Esophagus muscularis mucosa (tissue), 4 donors: ENCODE measurements around the gene BIN1. TPM values are rescaled to one million over a fixed set of nuclear protein-coding genes. Genes with fewer than 3 reads are reported as not detected.

Source experiments
- DNase-seq: peaks from one replicate; pipeline ENCODE4 v3.0.0-alpha.2; 2017; ENCODE audit errors: extremely low spot score
- H3K27ac ChIP-seq, 4 donors: fragments of 200-600 bp; sonication (generic); replicated peaks in 1 of 4; 1 replicate in 3 of 4; 2 replicates in 1 of 4; pipeline ENCODE4 v1.5.1; 2016 to 2019; ENCODE audit warnings: mild to moderate bottlenecking in 1 of 4
- H3K27me3 ChIP-seq, 4 donors: fragments of 200-600 bp; sonication (generic); one replicate each; pipeline versions ENCODE4 v1.5.1 to v1.6.0; 2016 to 2019
- H3K36me3 ChIP-seq, 4 donors: fragments of 200-600 bp; sonication (generic); one replicate each; pipeline ENCODE4 v1.5.1; 2016 to 2019
- H3K4me1 ChIP-seq, 4 donors: fragments of 200-600 bp; sonication (generic); one replicate each; pipeline ENCODE4 v1.5.1; 2016 to 2019
- H3K4me3 ChIP-seq, 4 donors: fragments of 200-600 bp; sonication (generic); 1 replicate in 2 of 4; 2 replicates in 2 of 4; pipeline ENCODE4 v1.5.1; 2016 to 2019; ENCODE audit warnings: mild to moderate bottlenecking in 4 of 4, moderate library complexity in 1 of 4
- H3K9me3 ChIP-seq, 4 donors: fragments of 200-600 bp; sonication (generic); 1 replicate in 3 of 4; 2 replicates in 1 of 4; pipeline ENCODE4 v1.5.1; 2016 to 2019
- EP300 ChIP-seq: sonication (generic); formaldehyde crosslinking; IDR thresholded peaks from one replicate; pipeline ENCODE4 v1.6.1; 2017; ENCODE audit warnings: antibody characterized with exemption
- POLR2A ChIP-seq: fragments of 450-650 bp; IDR thresholded peaks from one replicate; pipeline ENCODE4 v1.6.1; 2017; ENCODE audit warnings: antibody characterized with exemption, moderate library complexity, mild to moderate bottlenecking, low read depth
- POLR2AphosphoS5 ChIP-seq, 2 donors: sonication (generic); formaldehyde crosslinking; IDR thresholded peaks; one replicate each; pipeline ENCODE4 v1.6.1; 2017; ENCODE audit warnings: antibody characterized with exemption in 2 of 2
- WGBS: methylation state at CpG from one replicate; pipeline ENCODE4 v1.1.5; 2018; 5-methylcytosine and 5-hydroxymethylcytosine counted together
- intact Hi-C: fragments of 100-400 bp; cut with DNase I; formaldehyde crosslinking; loops from one replicate; pipeline ENCODE4 v1.15.1; 2023
- total RNA-seq, 4 donors: library from RNA; depleted of rRNA; stranded (reverse); fragments of >200 nt; gene quantifications; one replicate each; pipeline versions ENCODE4 v1.1.0 to v1.2.1, GENCODE V29; 2016
- TF ChIP-seq, protein P1 (sequence below), 3 experiments: fragments of 200-600 bp in 2 of 3; fragments of 450-650 bp in 1 of 3; sonication (generic) in 2 of 3; IDR thresholded peaks; one replicate each; pipeline ENCODE4 v1.5.1; 2017 to 2019; ENCODE audit warnings: antibody characterized with exemption in 3 of 3, mild to moderate bottlenecking in 2 of 3, moderate library complexity in 1 of 3

The BIN1 gene
- total RNA-seq, 4 donors from 2014 or later = 32.4 to 78.2 (median 50.2) TPM

- Histone ChIP-seq H3K4me1 (peaks cover 16 to 75% (median 61%) of the 10 kb centered on the region in 4 donors), H3K4me3 (no peak overlapping the region), H3K9me3 (no peaks in the 10 kb centered on the region), H3K27me3 (no peaks in the 10 kb centered on the region), H3K36me3 (peaks cover 0 to 6% (median 0%) of the 10 kb centered on the region in 4 donors), H3K27ac (no peak overlapping the region)
- intact Hi-C loops = no loop called here
- DNase-seq = no peak
- 85% methylated on average over 15 of the region's 15 CpGs for WGBS
- TF ChIP-seq EP300 (no peak), POLR2AphosphoS5 (IDR thresholded peaks at IDR 0.05) (no peak), POLR2A (no peak)
- TF ChIP-seq, protein P1, sequence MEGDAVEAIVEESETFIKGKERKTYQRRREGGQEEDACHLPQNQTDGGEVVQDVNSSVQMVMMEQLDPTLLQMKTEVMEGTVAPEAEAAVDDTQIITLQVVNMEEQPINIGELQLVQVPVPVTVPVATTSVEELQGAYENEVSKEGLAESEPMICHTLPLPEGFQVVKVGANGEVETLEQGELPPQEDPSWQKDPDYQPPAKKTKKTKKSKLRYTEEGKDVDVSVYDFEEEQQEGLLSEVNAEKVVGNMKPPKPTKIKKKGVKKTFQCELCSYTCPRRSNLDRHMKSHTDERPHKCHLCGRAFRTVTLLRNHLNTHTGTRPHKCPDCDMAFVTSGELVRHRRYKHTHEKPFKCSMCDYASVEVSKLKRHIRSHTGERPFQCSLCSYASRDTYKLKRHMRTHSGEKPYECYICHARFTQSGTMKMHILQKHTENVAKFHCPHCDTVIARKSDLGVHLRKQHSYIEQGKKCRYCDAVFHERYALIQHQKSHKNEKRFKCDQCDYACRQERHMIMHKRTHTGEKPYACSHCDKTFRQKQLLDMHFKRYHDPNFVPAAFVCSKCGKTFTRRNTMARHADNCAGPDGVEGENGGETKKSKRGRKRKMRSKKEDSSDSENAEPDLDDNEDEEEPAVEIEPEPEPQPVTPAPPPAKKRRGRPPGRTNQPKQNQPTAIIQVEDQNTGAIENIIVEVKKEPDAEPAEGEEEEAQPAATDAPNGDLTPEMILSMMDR (IDR thresholded peaks at IDR 0.05) = no peak
These were observed 13.2 kb downstream of the BIN1 start for GRCh38 chr2:127093648-127094210.

GRCh38 chr2:127092901-127093516, 13.9 kb downstream of the BIN1 start:
- intact Hi-C loops = no loop called here
- Histone ChIP-seq H3K4me1 (peaks cover 16 to 74% (median 60%) of the 10 kb centered on the region in 4 donors), H3K36me3 (peaks cover 0 to 6% (median 0%) of the 10 kb centered on the region in 4 donors), H3K27me3 (no peaks in the 10 kb centered on the region), H3K4me3 (no peak overlapping the region), H3K9me3 (no peaks in the 10 kb centered on the region), H3K27ac (peak overlapping the region in 1 of 4 donors; percentile 20)
- WGBS = 91% methylated on average over 5 of the region's 5 CpGs
- DNase-seq = no peak
- TF ChIP-seq POLR2AphosphoS5 (IDR thresholded peaks at IDR 0.05) (no peak), POLR2A (no peak)

- Histone ChIP-seq H3K27me3 (no peaks in the 10 kb centered on the region), H3K4me1 (peaks cover 23 to 74% (median 62%) of the 10 kb centered on the region in 4 donors), H3K36me3 (peaks cover 0 to 6% (median 0%) of the 10 kb centered on the region in 4 donors), H3K9me3 (no peaks in the 10 kb centered on the region), H3K27ac (no peak overlapping the region), H3K4me3 (no peak overlapping the region)
- intact Hi-C loops = no loop called here
- DNase-seq = no peak
- WGBS = 84% methylated on average over 4 of the region's 6 CpGs
- TF ChIP-seq POLR2AphosphoS5 (IDR thresholded peaks at IDR 0.05) (no peak), POLR2A (no peak), EP300 (no peak)
- TF ChIP-seq, protein P1 (IDR thresholded peaks at IDR 0.05) = no peak
These were observed 14.6 kb downstream of the BIN1 start for GRCh38 chr2:127092306-127092705.

DNA sequence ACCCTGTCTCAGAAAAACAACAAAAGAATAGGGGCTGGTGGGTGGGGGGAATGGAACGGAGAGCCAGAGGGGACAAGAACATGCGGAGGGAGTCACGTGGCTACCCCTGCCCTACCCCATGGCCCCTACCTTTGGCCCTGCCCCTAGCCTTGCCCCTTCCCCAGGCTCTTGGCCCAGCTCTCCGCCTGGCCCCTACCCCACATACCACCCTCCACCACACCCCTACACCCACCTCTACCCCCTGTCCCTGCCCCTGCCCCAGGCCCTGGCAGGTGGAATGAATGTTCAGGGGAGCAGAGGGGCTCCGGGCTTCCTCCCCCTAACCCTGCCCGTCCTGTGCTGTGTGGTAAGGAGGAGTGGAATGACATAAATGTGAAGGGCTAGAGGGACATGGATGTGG, 15.1 kb downstream of the BIN1 start:
- WGBS = 94% methylated on average over 6 of the region's 6 CpGs
- TF ChIP-seq EP300 (no peak), POLR2AphosphoS5 (IDR thresholded peaks at IDR 0.05) (no peak), POLR2A (no peak)
- TF ChIP-seq, protein P1 (IDR thresholded peaks at IDR 0.05) = no peak
- intact Hi-C loops = no loop called here
- no peaks in the 10 kb centered on the region for H3K9me3 ChIP-seq
- H3K4me1 ChIP-seq = peaks cover 27 to 74% (median 62%) of the 10 kb centered on the region in 4 donors
- H3K27ac ChIP-seq = no peak overlapping the region
- H3K27me3 ChIP-seq = no peaks in the 10 kb centered on the region
- H3K36me3 ChIP-seq = peaks cover 0 to 6% (median 0%) of the 10 kb centered on the region in 4 donors
- no peak for DNase-seq
- no peak overlapping the region for H3K4me3 ChIP-seq

- Histone ChIP-seq H3K4me1 (peaks cover 30 to 73% (median 61%) of the 10 kb centered on the region in 4 donors), H3K36me3 (peaks cover 0 to 6% (median 0%) of the 10 kb centered on the region in 4 donors), H3K27ac (no peak overlapping the region), H3K27me3 (no peaks in the 10 kb centered on the region), H3K4me3 (no peak overlapping the region), H3K9me3 (no peaks in the 10 kb centered on the region)
- intact Hi-C loops = no loop called here
- TF ChIP-seq EP300 (no peak), POLR2A (no peak), POLR2AphosphoS5 (IDR thresholded peaks at IDR 0.05) (no peak)
- TF ChIP-seq, protein P1 (IDR thresholded peaks at IDR 0.05) = no peak
- no peak for DNase-seq
- WGBS = 90% methylated on average over 5 of the region's 5 CpGs
These were observed 15.8 kb downstream of the BIN1 start for GRCh38 chr2:127091148-127091547.
